ENCODE data around the gene ZNF813.

The ZNF813 gene

DNA sequence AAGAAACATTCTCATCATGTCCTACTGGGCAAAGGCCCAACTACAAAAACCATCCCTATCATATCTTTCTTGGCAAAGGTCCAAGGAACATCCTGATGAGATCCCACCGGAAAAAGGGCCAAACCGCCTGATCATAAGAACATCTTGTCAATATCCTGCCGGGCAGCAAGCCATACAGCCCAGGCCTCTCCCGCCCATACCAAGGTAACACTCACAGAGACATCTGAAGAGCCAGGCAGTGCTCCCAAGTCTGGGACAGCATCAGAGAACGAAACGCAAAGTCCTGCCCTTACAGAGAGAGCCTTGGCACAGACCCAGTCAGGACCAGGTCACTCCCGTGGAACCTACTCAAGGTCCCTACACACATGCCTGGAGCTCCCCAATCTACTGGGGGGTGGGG is 51.9 kb downstream of the ZNF813 start:
- Histone ChIP-seq H3K4me2 (ENCODE audit: low read depth, low read length) (no peak overlapping the region), H2AFZ (ENCODE audit: low read length) (no peak overlapping the region), H3K4me3 (ENCODE audit: low read length) (no peak overlapping the region), H3K9ac (ENCODE audit: low read length) (no peak overlapping the region), H3K27me3 (replicated peaks; ENCODE audit: insufficient read depth, low read length) (no peaks in the 10 kb centered on the region), H3K4me1 (ENCODE audit: low read length) (no peaks in the 10 kb centered on the region), H3K36me3 (replicated peaks; ENCODE audit: insufficient read depth, low read length) (no peaks in the 10 kb centered on the region), H3K9me2 (replicated peaks; ENCODE audit: insufficient read depth, low read length) (no peaks in the 10 kb centered on the region), H3K27ac (ENCODE audit: low read length) (no peak overlapping the region), H3K9me3 (replicated peaks; ENCODE audit: insufficient read depth, low read length) (no peaks in the 10 kb centered on the region), H4K20me1 (ENCODE audit: insufficient read depth, low read length) (no peaks in the 10 kb centered on the region), H3K79me2 (ENCODE audit: low read length) (no peaks in the 10 kb centered on the region), H3F3A (ENCODE audit: insufficient read depth, low read length) (no peaks in the 10 kb centered on the region)
- no peak for DNase-seq
- TF ChIP-seq, protein P1, sequence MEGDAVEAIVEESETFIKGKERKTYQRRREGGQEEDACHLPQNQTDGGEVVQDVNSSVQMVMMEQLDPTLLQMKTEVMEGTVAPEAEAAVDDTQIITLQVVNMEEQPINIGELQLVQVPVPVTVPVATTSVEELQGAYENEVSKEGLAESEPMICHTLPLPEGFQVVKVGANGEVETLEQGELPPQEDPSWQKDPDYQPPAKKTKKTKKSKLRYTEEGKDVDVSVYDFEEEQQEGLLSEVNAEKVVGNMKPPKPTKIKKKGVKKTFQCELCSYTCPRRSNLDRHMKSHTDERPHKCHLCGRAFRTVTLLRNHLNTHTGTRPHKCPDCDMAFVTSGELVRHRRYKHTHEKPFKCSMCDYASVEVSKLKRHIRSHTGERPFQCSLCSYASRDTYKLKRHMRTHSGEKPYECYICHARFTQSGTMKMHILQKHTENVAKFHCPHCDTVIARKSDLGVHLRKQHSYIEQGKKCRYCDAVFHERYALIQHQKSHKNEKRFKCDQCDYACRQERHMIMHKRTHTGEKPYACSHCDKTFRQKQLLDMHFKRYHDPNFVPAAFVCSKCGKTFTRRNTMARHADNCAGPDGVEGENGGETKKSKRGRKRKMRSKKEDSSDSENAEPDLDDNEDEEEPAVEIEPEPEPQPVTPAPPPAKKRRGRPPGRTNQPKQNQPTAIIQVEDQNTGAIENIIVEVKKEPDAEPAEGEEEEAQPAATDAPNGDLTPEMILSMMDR (IDR thresholded peaks at IDR 0.05; ENCODE audit: low read length): no peak
- TF ChIP-seq EZH2phosphoT487 (IDR thresholded peaks at IDR 0.05; ENCODE audit: low read length) (no peak), EZH2 (optimal IDR thresholded peaks at IDR 0.05; ENCODE audit: low read depth, low read length) (no peak)

DNA sequence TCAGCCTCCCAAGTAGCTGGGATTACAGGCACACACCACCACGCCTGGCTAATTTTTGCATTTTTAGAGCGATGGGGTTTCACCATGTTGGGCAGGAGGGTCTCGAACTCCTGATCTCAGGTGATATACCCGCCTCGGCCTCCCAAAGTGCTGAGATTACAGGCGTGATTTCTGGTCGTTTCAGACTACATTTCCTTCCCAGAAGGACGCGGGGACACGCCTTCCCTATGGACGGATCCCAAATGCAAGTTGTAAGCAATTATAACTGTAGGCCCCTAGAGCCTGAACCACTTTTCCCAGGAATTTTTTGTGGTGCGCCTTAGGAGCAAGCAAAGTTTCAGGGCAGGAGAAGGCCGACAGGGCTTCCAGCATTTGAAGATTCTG is 52.6 kb downstream of the ZNF813 start:
- no peaks in the 10 kb centered on the region for H3F3A ChIP-seq (ENCODE audit: insufficient read depth, low read length)
- no peaks in the 10 kb centered on the region for H3K9me2 ChIP-seq (replicated peaks; ENCODE audit: insufficient read depth, low read length)
- DNase-seq: no peak
- no peak overlapping the region for H3K4me3 ChIP-seq (ENCODE audit: low read length)
- no peaks in the 10 kb centered on the region for H3K36me3 ChIP-seq (replicated peaks; ENCODE audit: insufficient read depth, low read length)
- H4K20me1 ChIP-seq (ENCODE audit: insufficient read depth, low read length): no peaks in the 10 kb centered on the region
- no peaks in the 10 kb centered on the region for H3K27me3 ChIP-seq (replicated peaks; ENCODE audit: insufficient read depth, low read length)
- no peak overlapping the region for H2AFZ ChIP-seq (ENCODE audit: low read length)
- no peaks in the 10 kb centered on the region for H3K9me3 ChIP-seq (replicated peaks; ENCODE audit: insufficient read depth, low read length)
- TF ChIP-seq, protein P1 (IDR thresholded peaks at IDR 0.05; ENCODE audit: low read length): no peak
- TF ChIP-seq EZH2phosphoT487 (IDR thresholded peaks at IDR 0.05; ENCODE audit: low read length): no peak
- TF ChIP-seq EZH2 (optimal IDR thresholded peaks at IDR 0.05; ENCODE audit: low read depth, low read length): no peak
- no peak overlapping the region for H3K9ac ChIP-seq (ENCODE audit: low read length)
- H3K4me1 ChIP-seq (ENCODE audit: low read length): no peaks in the 10 kb centered on the region
- H3K27ac ChIP-seq (ENCODE audit: low read length): no peak overlapping the region
- no peaks in the 10 kb centered on the region for H3K79me2 ChIP-seq (ENCODE audit: low read length)
- H3K4me2 ChIP-seq (ENCODE audit: low read depth, low read length): no peak overlapping the region

DNA sequence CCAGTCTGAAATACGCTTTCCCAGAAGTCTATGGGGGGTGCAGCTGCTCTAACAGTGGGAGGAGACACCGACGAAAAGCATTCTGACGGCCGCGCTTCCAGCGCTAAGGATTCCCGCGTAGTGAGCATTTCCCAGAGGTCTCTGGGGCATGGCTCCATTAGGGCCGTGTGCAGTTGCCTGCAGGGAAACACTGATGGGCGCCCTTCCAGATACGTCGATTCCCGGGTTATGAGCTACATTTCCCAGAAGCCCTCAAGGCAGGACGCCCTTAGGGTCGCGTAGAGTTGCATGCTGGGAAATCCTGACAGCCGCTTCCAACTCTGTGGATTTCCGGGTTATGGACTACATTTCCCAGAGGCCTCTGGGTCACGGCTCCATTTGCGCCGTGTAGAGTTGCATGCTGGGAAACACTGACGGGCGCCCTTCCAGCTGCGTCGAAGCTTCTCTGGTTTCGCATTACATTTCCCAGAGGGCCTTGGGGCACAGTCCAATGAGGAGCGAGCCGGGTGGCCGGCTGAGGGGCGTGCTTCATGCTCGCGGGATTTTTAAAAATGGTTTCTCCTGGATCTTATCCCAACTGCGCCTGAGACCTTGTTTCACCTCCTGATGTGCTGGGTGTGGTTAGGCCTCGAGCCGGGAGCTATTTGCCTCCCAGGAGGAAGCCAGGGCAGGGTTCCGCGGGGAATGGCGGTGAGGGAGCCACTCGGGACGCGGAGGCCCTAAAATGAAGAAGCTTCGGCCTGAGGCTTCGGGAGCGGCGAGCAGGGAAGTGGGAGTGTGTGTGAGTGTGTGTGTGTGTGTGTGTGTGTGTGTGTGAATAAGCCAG is 53.2 kb downstream of the ZNF813 start:
- Histone ChIP-seq H3K27ac (ENCODE audit: low read length) (no peak overlapping the region), H3K9me2 (replicated peaks; ENCODE audit: insufficient read depth, low read length) (no peaks in the 10 kb centered on the region), H3K27me3 (replicated peaks; ENCODE audit: insufficient read depth, low read length) (no peaks in the 10 kb centered on the region), H3K4me1 (ENCODE audit: low read length) (no peaks in the 10 kb centered on the region), H3K79me2 (ENCODE audit: low read length) (no peaks in the 10 kb centered on the region), H3K9me3 (replicated peaks; ENCODE audit: insufficient read depth, low read length) (no peaks in the 10 kb centered on the region), H3K4me2 (ENCODE audit: low read depth, low read length) (0 out of 2 replicates have a peak overlapping the region, but pooled peaks have one; percentile 19), H3F3A (ENCODE audit: insufficient read depth, low read length) (no peaks in the 10 kb centered on the region), H4K20me1 (ENCODE audit: insufficient read depth, low read length) (no peaks in the 10 kb centered on the region), H3K9ac (ENCODE audit: low read length) (no peak overlapping the region), H2AFZ (ENCODE audit: low read length) (no peak overlapping the region), H3K4me3 (ENCODE audit: low read length) (no peak overlapping the region; the same call in 1 of the 2 replicates), H3K36me3 (replicated peaks; ENCODE audit: insufficient read depth, low read length) (no peaks in the 10 kb centered on the region)
- TF ChIP-seq EZH2phosphoT487 (IDR thresholded peaks at IDR 0.05; ENCODE audit: low read length): no peak
- TF ChIP-seq, protein P1 (IDR thresholded peaks at IDR 0.05; ENCODE audit: low read length): no peak
- no peak for TF ChIP-seq EZH2 (optimal IDR thresholded peaks at IDR 0.05; ENCODE audit: low read depth, low read length)
- peak; percentile 18 for DNase-seq

All from MM.1S (cell line).